GM21423 (cell line): ENCODE results near the gene DNAI7.
A peak's percentile ranks its signal among the peaks of the same experiment; 100 is the strongest.

ENCODE experiments used
- ATAC-seq: cut with Tn5 transposase; IDR thresholded peaks from one replicate; pipeline ENCODE4 v1.9.1; 2021; ENCODE audit warnings: mild to moderate bottlenecking, moderate library complexity; ENCODE audit not compliant: unreplicated experiment

The DNAI7 gene

GRCh38 chr12:25107920-25108319 lies 87.0 kb downstream of the DNAI7 start:
- ATAC-seq, result peak; percentile 87

GRCh38 chr12:25106818-25107217 lies 88.1 kb downstream of the DNAI7 start:
- ATAC-seq, result no peak

- ATAC-seq, result no peak
These were observed 92.6 kb downstream of the DNAI7 start for GRCh38 chr12:25102402-25102801.

GRCh38 chr12:25101092-25101445 lies 93.9 kb downstream of the DNAI7 start:
- no peak for ATAC-seq

GRCh38 chr12:25100194-25101091 lies 94.5 kb downstream of the DNAI7 start:
- ATAC-seq, result no peak

- ATAC-seq, result no peak
These were observed 96.0 kb downstream of the DNAI7 start for GRCh38 chr12:25099010-25099409.

- no peak for ATAC-seq
These were observed 105.2 kb downstream of the DNAI7 start for GRCh38 chr12:25089738-25090137.

- no peak for ATAC-seq
These were observed 107.4 kb downstream of the DNAI7 start for GRCh38 chr12:25087596-25087995.

GRCh38 chr12:25084816-25085215 lies 110.1 kb downstream of the DNAI7 start:
- no peak for ATAC-seq

GRCh38 chr12:25083211-25083610 lies 111.7 kb downstream of the DNAI7 start:
- no peak for ATAC-seq

- ATAC-seq, result no peak
These were observed 112.3 kb downstream of the DNAI7 start for GRCh38 chr12:25082628-25083027.

- ATAC-seq, result no peak
These were observed 115.6 kb downstream of the DNAI7 start for GRCh38 chr12:25079393-25079792.

- peak; percentile 66 for ATAC-seq
These were observed 120.0 kb downstream of the DNAI7 start for GRCh38 chr12:25074954-25075353.

GRCh38 chr12:25074113-25074512 lies 120.8 kb downstream of the DNAI7 start:
- no peak for ATAC-seq

GRCh38 chr12:25072906-25073650 lies 121.9 kb downstream of the DNAI7 start:
- ATAC-seq, result no peak

GRCh38 chr12:25071366-25071765 lies 123.6 kb downstream of the DNAI7 start:
- no peak for ATAC-seq

GRCh38 chr12:25069224-25069623 lies 125.7 kb downstream of the DNAI7 start:
- ATAC-seq, result no peak

GRCh38 chr12:25065035-25065434 lies 129.9 kb downstream of the DNAI7 start:
- ATAC-seq, result no peak

GRCh38 chr12:25063873-25064628 lies 130.9 kb downstream of the DNAI7 start:
- ATAC-seq, result no peak

GRCh38 chr12:25058658-25059058 lies 136.3 kb downstream of the DNAI7 start:
- peak; percentile 32 for ATAC-seq
